ENCODE data around the gene LINGO1.

DNA sequence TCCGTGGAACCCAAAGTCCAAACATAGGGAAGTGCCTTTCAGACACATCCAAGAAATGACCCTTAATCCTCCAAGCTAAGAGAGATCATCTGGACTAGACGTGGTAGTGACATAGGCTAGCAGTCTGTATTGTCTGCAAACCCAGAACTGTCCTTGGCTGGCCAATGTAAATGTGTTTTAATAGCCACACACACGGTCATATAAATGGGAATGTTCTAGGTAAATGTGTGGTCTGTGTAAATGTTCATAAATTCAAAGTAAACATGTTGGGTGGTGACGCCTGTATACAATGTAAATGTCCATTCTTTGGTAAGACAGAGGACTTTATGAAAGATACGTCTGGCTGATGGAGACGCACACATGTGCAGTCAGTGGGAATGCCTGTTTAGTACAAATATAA, 16.3 kb upstream of the LINGO1 start:
- TF ChIP-seq POLR2A (IDR thresholded peaks at IDR 0.05) (no peak), EP300 (IDR thresholded peaks at IDR 0.05) (no peak), POLR2AphosphoS5 (IDR thresholded peaks at IDR 0.05) (no peak)
- TF ChIP-seq, protein P1, sequence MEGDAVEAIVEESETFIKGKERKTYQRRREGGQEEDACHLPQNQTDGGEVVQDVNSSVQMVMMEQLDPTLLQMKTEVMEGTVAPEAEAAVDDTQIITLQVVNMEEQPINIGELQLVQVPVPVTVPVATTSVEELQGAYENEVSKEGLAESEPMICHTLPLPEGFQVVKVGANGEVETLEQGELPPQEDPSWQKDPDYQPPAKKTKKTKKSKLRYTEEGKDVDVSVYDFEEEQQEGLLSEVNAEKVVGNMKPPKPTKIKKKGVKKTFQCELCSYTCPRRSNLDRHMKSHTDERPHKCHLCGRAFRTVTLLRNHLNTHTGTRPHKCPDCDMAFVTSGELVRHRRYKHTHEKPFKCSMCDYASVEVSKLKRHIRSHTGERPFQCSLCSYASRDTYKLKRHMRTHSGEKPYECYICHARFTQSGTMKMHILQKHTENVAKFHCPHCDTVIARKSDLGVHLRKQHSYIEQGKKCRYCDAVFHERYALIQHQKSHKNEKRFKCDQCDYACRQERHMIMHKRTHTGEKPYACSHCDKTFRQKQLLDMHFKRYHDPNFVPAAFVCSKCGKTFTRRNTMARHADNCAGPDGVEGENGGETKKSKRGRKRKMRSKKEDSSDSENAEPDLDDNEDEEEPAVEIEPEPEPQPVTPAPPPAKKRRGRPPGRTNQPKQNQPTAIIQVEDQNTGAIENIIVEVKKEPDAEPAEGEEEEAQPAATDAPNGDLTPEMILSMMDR (IDR thresholded peaks at IDR 0.05), result no peak
